ENCODE data around the gene CALN1.

DNA sequence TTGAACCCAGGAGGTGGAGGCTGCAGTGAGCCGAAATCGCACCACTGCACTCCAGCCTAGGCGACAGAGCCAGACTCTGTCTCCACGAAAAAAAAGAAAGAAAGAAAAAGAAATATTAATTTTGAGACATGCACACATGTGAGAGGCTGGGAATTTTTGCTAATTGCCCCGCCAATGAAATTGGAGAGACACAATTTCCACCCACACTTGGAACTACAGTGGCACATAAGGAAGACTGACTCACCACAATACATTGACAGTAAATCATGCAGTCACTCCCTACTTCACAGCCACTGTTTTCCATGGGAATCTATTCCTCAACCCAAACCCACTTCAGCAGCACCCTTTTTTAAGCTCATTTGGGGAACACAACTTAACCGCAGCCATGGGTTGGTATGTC, 139.7 kb downstream of the CALN1 start:
- TF ChIP-seq, protein P1, sequence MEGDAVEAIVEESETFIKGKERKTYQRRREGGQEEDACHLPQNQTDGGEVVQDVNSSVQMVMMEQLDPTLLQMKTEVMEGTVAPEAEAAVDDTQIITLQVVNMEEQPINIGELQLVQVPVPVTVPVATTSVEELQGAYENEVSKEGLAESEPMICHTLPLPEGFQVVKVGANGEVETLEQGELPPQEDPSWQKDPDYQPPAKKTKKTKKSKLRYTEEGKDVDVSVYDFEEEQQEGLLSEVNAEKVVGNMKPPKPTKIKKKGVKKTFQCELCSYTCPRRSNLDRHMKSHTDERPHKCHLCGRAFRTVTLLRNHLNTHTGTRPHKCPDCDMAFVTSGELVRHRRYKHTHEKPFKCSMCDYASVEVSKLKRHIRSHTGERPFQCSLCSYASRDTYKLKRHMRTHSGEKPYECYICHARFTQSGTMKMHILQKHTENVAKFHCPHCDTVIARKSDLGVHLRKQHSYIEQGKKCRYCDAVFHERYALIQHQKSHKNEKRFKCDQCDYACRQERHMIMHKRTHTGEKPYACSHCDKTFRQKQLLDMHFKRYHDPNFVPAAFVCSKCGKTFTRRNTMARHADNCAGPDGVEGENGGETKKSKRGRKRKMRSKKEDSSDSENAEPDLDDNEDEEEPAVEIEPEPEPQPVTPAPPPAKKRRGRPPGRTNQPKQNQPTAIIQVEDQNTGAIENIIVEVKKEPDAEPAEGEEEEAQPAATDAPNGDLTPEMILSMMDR (IDR thresholded peaks at IDR 0.05): no peak
- no peak for TF ChIP-seq POLR2A (IDR thresholded peaks at IDR 0.05)
